Keratinocyte (primary cell): ENCODE measurements around the gene SLC7A5. TPM values are rescaled to one million over a fixed set of nuclear protein-coding genes. Genes with fewer than 3 reads are reported as not detected.

ENCODE experiments used
- DNase-seq: peaks from one replicate; pipeline ENCODE4 v3.0.0-alpha.2; 2011; ENCODE audit warnings: low read depth, missing footprints, low spot score
- FAIRE-seq: peaks from 2 replicates; lab custom pipeline; 2011; peaks lifted over from hg19 to GRCh38; lab: Jason Lieb, UNC
- H2AFZ ChIP-seq: 2 replicates; pipeline ENCODE4 v1.6.0; 2012; ENCODE audit warnings: low read length, control low read depth, inconsistent platforms; ENCODE audit not compliant: control insufficient read depth
- H3K27ac ChIP-seq: 2 replicates; pipeline ENCODE4 v1.5.1; 2011; ENCODE audit warnings: low read length; ENCODE audit not compliant: control insufficient read depth, insufficient read depth
- H3K27me3 ChIP-seq: 3 replicates; pipeline ENCODE4 v1.6.0; 2011; ENCODE audit warnings: low read length; ENCODE audit not compliant: control insufficient read depth, insufficient read depth; ENCODE audit errors: extremely low read depth
- H3K36me3 ChIP-seq, 2 experiments: 2 replicates in 1 of 2; 3 replicates in 1 of 2; pipeline ENCODE4 v1.5.1; 2011; ENCODE audit warnings: low read length in 2 of 2, mild to moderate bottlenecking in 1 of 2; ENCODE audit not compliant: control insufficient read depth in 2 of 2, insufficient read depth in 2 of 2; ENCODE audit errors: extremely low read depth in 1 of 2
- H3K4me1 ChIP-seq: 3 replicates; pipeline ENCODE4 v1.5.1; 2011; ENCODE audit warnings: low read length; ENCODE audit not compliant: control insufficient read depth, insufficient read depth; ENCODE audit errors: extremely low read depth
- H3K4me2 ChIP-seq: 3 replicates; pipeline ENCODE4 v1.6.0; 2011; ENCODE audit warnings: low read depth, low read length; ENCODE audit not compliant: control insufficient read depth, insufficient read depth; ENCODE audit errors: extremely low read depth
- H3K4me3 ChIP-seq, 3 experiments: fragments of 200-600 bp in 1 of 3; sonication (generic) in 1 of 3; 2 replicates in 2 of 3; 3 replicates in 1 of 3; pipeline ENCODE4 v1.5.1; 2011 to 2016; ENCODE audit warnings: low read length in 3 of 3, mild to moderate bottlenecking in 3 of 3, control low read depth in 2 of 3, inconsistent platforms in 1 of 3, low read depth in 1 of 3, mixed read lengths in 1 of 3, mixed run types in 1 of 3, moderate library complexity in 1 of 3; ENCODE audit not compliant: control insufficient read depth in 2 of 3, insufficient read depth in 2 of 3; ENCODE audit errors: extremely low read depth in 1 of 3
- H3K79me2 ChIP-seq: 2 replicates; pipeline ENCODE4 v1.6.0; 2012; ENCODE audit warnings: low read length; ENCODE audit not compliant: control insufficient read depth, insufficient read depth
- H3K9ac ChIP-seq: 3 replicates; pipeline ENCODE4 v1.6.0; 2011; ENCODE audit warnings: low read length; ENCODE audit not compliant: control insufficient read depth, insufficient read depth; ENCODE audit errors: extremely low read depth
- H3K9me1 ChIP-seq: 3 replicates; pipeline ENCODE4 v1.6.0; 2011; ENCODE audit warnings: low read length; ENCODE audit not compliant: control insufficient read depth, insufficient read depth; ENCODE audit errors: extremely low read depth
- H3K9me3 ChIP-seq: 2 replicates; pipeline ENCODE4 v1.5.1; 2012; ENCODE audit warnings: low read depth, low read length; ENCODE audit not compliant: control insufficient read depth
- H4K20me1 ChIP-seq: 3 replicates; pipeline ENCODE4 v1.6.0; 2011; ENCODE audit warnings: low read length; ENCODE audit not compliant: control insufficient read depth, insufficient read depth; ENCODE audit errors: extremely low read depth
- EZH2 ChIP-seq: IDR thresholded peaks from one replicate; pipeline ENCODE4 v1.6.1; 2012; ENCODE audit warnings: inconsistent platforms, mild to moderate bottlenecking, low read length, moderate library complexity
- dilution Hi-C: fragments of 300-500 bp; cut with MboI; formaldehyde crosslinking; loops from one replicate; pipeline ENCODE4 v1.7.0; 2020; ENCODE audit warnings: low sequenced_read_pairs; ENCODE audit not compliant: extremely low pct_ligation_motif_present
- polyA plus RNA-seq, 5 experiments: library from polyadenylated mRNA; depleted of rRNA in 3 of 5; stranded (reverse) in 3 of 5; stranded (forward) in 1 of 5; unstranded in 1 of 5; fragments of >200 nt; gene quantifications; 1 replicate in 1 of 5; 2 replicates in 3 of 5; 3 replicates in 1 of 5; pipeline versions ENCODE4 v1.2.1 to v1.2.3, GENCODE V29; 2011 to 2012; ENCODE audit warnings: missing spikeins in 2 of 5, low read depth in 1 of 5, low replicate concordance in 1 of 5
- TF ChIP-seq, protein P1 (sequence below), 3 experiments: IDR thresholded peaks in 1 of 3; conservative IDR thresholded peaks in 1 of 3; optimal IDR thresholded peaks in 1 of 3; 2 replicates in 2 of 3; 3 replicates in 1 of 3; pipeline versions ENCODE3 to v1.5.1; 2011; ENCODE audit warnings: low read length in 3 of 3, mild to moderate bottlenecking in 3 of 3, moderate library complexity in 2 of 3, control low read depth in 1 of 3, inconsistent platforms in 1 of 3; ENCODE audit not compliant: insufficient read depth in 2 of 3; ENCODE audit errors: extremely low read depth in 1 of 3

SLC7A5 gene
- polyA plus RNA-seq, 1 donor (not counting 4 experiments of a cell fraction or from before 2014, with no cell fraction given): 114 TPM

DNA sequence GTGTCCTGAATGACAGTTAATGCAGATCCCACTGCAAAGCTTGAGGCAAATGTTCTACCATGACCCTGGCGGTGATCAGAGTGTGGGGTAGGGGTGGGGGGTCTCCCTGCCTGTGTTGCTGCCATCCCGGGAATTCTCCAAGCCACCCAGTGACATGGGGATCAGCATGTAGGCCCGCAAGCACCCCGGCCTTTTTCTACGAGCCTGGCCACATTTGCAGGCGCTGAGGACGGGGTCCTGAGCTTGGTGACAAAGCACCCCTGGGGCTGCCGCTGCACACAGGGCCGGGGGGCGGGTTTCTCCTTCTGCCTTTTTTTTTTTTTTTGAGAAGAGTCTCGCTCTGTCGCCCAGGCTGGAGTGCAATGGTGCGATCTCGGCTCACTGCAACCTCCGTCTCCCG, 35.8 kb downstream of the SLC7A5 start:
- Histone ChIP-seq H4K20me1 (no peaks in the 10 kb centered on the region), H3K4me3 (no peak overlapping the region), H3K4me1 (peaks cover 24% of the 10 kb centered on the region), H3K79me2 (peaks cover 6% of the 10 kb centered on the region), H3K4me2 (no peak overlapping the region), H3K27me3 (no peaks in the 10 kb centered on the region), H2AFZ (no peak overlapping the region), H3K9me3 (no peaks in the 10 kb centered on the region), H3K9ac (no peak overlapping the region), H3K9me1 (no peaks in the 10 kb centered on the region), H3K36me3 (peaks cover 55 to 63% of the 10 kb centered on the region in 2 experiments), H3K27ac (no peak overlapping the region)
- no peak for TF ChIP-seq EZH2
- TF ChIP-seq, protein P1, sequence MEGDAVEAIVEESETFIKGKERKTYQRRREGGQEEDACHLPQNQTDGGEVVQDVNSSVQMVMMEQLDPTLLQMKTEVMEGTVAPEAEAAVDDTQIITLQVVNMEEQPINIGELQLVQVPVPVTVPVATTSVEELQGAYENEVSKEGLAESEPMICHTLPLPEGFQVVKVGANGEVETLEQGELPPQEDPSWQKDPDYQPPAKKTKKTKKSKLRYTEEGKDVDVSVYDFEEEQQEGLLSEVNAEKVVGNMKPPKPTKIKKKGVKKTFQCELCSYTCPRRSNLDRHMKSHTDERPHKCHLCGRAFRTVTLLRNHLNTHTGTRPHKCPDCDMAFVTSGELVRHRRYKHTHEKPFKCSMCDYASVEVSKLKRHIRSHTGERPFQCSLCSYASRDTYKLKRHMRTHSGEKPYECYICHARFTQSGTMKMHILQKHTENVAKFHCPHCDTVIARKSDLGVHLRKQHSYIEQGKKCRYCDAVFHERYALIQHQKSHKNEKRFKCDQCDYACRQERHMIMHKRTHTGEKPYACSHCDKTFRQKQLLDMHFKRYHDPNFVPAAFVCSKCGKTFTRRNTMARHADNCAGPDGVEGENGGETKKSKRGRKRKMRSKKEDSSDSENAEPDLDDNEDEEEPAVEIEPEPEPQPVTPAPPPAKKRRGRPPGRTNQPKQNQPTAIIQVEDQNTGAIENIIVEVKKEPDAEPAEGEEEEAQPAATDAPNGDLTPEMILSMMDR (optimal IDR thresholded peaks at IDR 0.05 in 1 of 3, IDR thresholded peaks at IDR 0.05 in 1 of 3, conservative IDR thresholded peaks at IDR 0.05 in 1 of 3; ENCODE audit: extremely low read depth in 1 of 3, insufficient read depth in 2 of 3, low read length in 3 of 3): no peak
- DNase-seq (no peak), FAIRE-seq (no peak)
- dilution Hi-C loops: no loop called here

DNA sequence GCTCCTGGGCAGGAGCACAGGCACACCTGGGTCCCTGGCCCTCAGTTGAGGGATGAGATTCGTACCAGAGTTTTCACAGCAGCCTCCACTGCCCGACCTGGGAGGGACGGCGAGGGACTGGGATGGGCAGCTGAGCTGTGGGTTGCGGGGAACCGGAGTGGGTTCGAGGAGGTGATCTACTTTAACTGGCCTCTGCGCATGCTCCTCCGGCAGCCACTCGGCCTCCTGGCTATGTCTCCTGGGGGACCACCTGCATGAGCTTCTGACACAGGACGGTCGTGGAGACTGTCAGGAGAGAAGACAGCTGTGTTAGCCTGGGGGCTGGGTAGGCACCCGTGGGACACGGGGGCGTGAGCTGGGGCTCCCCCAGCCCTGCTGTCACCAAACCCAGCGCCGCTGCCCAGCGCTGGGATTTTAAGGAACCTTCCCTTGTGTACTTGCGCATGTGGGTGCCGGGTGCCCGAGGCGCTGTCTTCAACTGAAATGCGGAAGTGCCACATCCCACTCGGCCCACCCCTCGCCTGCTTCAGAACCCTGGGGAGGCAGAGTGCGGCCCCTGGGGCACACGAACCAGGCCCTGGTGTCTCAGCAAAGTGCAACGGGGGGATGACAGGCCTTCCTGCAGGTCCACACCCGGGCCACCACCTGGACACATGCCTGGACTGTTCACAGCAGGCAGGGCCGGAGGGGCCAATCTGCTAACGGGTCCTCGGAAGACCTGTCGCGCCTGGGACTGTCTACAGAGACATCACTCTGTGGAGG, 36.4 kb downstream of the SLC7A5 start:
- FAIRE-seq (no peak), DNase-seq (no peak)
- H4K20me1 ChIP-seq: no peaks in the 10 kb centered on the region
- H3K4me3 ChIP-seq: no peak overlapping the region
- H2AFZ ChIP-seq: no peak overlapping the region
- H3K9ac ChIP-seq: no peak overlapping the region
- no peak for TF ChIP-seq EZH2
- TF ChIP-seq, protein P1 (optimal IDR thresholded peaks at IDR 0.05 in 1 of 3, IDR thresholded peaks at IDR 0.05 in 1 of 3, conservative IDR thresholded peaks at IDR 0.05 in 1 of 3; ENCODE audit: extremely low read depth in 1 of 3, insufficient read depth in 2 of 3, low read length in 3 of 3): no peak
- H3K27ac ChIP-seq: no peak overlapping the region
- H3K9me1 ChIP-seq: no peaks in the 10 kb centered on the region
- H3K79me2 ChIP-seq: peaks cover 6% of the 10 kb centered on the region
- H3K36me3 ChIP-seq: peaks cover 52 to 58% of the 10 kb centered on the region in 2 experiments
- no peaks in the 10 kb centered on the region for H3K9me3 ChIP-seq
- no peak overlapping the region for H3K4me2 ChIP-seq
- no peaks in the 10 kb centered on the region for H3K27me3 ChIP-seq
- dilution Hi-C loops: no loop called here
- peaks cover 30% of the 10 kb centered on the region for H3K4me1 ChIP-seq
